NK-92 (cell line): ENCODE results near the gene ANKS1B.
"Not testable (repeated sequence)": the region's sequence is repeated elsewhere in the genome, so short reads cannot be mapped to it uniquely, and the experiment has no call there.

Experiments used
- DNase-seq: peaks from one replicate; lab custom pipeline; 2025; ENCODE audit not compliant: unreplicated experiment; lab: John Stamatoyannopoulos, UW

ANKS1B gene

DNA sequence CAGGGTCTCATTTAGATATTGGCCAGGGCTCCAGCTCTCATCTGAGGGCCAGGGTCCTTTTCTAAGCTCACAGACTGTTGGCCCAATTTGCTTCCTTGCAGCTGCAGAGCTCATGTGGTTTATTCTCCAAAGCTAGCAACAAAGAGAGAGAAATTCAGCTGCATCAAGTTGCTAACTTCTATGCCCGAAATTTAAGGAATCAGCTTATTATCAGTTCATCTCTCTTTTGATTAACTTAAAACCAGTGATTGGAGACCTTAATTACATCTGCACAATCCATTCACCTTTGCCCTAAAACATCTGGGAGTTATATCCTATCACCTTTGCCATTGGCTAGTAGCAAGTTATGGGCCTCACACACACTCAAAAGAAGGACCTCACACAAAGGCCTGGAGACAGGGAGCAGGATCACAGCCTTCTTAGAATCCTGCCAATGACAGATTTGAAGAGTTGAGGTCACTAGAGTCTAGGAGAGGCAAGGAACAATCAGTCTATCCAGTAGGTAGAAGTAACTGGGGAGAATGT lies 596.0 kb downstream of the ANKS1B start:
- DNase-seq = no peak

DNA sequence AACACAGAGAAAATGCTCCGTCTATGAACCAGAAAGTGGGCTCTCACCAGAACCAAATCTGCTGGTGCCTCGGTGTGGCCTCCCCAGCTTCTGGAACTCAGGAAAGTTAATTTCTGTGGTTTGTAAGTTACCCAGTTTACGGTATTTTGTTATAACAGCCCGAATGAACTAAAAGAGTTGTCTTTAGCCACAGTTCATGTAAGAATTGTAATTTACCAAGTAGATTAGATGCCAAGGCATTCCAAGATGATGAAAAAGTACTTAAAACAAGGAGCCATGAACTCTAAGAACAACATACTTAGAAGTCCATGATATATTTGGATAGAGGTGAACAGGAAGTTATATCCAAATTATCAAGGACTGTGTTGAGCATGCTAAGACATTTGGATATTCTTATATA lies 597.1 kb downstream of the ANKS1B start:
- DNase-seq = no peak

DNA sequence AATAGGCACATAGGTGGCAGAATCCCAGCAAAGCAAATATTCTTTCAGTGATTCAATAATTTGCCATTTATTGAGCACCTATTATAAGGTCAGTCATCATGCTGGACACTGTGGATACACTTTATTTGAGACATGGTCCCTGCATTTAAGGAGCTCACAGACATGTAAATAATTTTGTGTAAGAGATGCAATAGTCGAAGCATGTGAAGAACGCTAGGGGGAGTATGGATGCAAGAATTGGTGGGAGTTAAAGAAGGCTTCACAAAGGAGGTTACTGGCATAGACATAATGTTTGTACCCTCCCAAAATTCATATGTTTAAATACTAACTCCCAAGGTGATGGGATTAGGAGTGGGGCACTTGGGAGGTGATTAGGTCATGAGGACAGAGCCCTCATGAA lies 597.8 kb downstream of the ANKS1B start:
- DNase-seq = no peak

- no peak for DNase-seq
These were observed 601.5 kb downstream of the ANKS1B start for GRCh38 chr12:99383258-99383657.

DNA sequence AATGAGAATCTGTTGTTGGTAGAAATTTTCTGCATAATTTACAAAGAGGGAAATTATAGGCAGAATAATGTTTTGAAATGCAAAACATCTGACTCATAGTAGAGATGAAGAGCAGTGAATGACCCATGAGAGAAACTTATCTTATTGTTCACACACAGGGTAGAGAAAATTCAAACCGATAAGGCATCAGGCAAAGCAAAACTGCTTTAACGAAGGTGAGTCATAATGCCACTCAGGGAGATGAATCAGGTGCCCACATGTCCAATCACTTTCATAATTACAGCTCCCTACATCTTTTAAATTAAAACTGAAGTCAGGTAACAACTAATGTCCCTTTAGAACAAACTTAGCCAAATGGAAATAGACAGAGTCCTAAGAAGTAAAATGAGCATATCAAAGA lies 602.7 kb downstream of the ANKS1B start:
- no peak for DNase-seq

DNA sequence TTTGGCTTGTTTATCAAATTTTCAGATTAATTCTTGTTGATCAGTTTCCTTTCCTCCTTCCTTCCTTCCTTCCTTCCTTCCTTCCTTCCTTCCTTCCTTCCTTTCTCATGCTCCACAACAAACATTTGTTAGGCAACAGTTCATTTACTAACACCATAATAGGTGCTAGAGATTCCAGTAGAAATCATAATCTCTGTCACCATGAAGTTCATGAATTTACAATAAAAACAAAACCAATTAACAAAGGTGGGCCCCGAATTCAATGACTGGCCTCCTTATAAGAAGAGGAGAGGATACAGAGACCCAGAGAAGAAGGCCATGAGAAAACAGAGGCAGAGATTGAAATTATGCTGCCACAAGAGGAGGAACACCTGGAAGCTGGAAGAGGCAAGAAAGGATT lies 604.0 kb downstream of the ANKS1B start:
- no peak for DNase-seq

DNA sequence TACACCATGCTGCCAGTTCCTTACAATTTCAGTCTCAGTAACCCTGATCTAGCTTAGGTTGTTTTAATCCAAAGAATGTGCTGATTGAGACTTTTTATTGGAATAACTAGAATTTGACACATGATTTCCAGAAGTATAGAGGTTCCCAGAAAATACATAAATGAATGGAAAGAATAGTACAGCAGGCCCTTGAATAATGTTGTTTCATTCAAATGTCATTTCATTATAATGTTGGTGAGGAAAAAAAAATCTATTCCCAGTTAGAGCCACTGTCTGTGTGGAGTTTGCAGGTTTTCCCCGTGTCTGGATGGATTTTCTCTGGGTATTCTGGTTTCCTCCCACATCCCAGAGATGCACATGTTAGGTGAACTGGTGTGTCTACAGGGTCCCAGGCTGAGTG lies 610.7 kb downstream of the ANKS1B start:
- DNase-seq = no peak

DNA sequence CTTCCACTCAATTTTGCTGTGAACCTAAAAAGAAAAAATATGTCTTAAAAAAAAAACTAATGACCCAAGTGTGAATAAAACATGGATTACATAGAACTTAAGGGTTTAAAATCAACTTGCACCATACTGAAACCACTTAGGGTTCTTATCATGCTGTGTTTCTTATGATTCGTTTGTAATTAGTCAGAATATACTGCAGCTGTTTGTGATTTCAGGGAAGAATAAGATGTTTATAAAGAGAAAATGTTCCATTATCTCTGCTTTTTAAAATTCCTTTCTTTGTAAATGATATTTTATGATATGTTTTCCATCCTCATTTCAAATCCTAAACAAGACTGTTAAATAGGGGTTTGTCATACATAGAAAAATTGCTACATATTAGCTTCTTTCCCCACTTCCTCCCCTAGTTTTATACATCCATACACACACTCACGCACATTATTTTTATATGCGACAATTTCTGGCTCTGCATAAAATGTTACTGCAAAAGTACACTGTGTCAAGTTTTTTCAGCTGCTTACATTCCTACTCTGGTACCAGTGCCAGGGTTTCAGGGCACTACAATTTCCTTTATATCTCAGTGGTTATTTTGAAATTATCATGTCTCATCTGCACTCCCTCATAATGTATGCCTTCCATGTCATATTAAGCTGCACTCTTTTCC lies 612.3 kb downstream of the ANKS1B start:
- no peak for DNase-seq

DNA sequence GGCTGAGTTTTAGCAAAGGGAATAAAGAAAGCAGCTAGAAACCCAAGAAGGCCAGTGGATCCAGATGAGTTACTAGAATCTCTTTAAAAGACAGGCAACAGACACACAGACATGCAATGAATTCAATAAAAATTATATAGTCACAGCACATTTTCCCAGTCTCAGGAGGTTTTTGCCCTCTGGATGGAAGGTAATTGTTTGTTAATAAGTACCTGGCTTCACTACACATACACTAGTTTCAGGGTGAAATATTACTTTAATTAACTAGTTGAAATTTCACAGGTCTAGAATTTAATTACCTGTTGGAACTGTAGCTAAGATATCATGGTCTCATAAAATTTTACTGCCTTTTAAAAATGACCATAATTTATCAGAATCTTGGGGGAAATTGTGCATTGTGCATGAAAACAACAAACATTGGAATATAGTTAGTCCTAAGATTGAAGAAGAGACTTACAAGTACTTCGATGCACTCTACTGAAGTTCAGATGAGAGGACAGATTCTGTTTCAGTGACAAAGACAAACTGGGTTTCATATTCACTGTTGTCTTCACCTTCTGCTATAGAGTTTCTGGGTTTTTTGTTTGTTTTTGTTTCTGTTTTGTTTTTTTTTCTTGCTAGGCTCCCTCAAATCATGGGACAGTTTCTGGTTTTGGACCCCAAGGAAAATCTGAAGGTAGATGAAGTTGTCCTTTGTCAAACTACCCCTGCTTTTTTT lies 614.2 kb downstream of the ANKS1B start:
- no peak for DNase-seq

- DNase-seq = no peak
These were observed 617.6 kb downstream of the ANKS1B start for GRCh38 chr12:99367181-99367580.

DNA sequence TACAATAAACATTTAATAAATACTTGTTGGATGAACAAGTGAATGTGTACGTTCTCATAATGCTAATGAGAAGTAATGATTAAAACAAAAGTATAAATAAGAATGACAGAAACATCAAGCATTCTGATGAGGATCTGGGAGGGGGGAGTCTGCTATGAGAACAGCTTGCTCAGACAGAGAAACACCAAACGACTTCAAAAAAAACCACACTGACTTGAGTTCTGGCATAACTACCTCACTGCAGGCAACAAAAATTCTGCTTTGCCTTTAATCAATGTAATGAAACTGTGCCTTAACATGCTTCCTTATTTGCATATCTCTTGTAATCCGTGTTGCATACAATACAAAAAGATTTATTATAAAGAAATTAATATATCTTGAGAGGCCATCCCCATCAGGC lies 632.5 kb downstream of the ANKS1B start:
- DNase-seq = no peak

DNA sequence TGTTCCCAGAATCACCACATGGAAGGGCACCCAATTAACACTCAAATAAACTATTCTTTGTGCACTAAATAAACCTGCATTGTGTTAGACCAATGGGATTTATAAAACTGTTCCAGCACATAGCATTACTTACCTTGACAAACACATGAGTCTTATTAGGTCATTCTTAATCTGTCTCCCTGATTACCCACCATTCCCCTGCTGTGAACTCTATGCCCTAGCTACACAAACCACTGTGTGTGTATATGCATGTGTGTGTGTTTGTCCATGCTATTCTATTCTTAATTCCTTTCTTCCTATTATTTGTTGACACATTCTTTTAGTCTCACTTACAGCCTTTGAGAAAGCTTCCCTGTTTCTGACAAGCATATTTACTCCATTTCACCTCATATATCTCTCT lies 640.8 kb downstream of the ANKS1B start:
- no peak for DNase-seq

DNA sequence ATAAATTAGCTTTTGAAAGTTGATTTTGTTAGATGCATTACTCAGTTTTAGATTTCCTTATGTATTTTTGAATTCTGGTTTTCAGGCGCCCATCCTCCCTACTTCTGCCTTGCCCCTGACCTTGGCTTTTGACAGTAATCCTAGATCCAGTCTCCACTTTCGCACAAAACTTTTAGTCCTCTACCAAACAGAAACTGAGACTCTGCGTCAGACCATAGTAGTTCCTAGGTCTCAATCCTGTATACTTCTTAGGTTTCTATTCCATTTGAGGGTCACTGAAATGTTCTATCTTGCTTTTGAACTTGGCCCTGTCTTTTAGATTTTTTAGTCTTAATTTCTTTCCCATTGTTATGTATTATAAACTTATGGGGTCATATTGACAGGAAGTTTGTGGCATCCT lies 645.1 kb downstream of the ANKS1B start:
- DNase-seq = no peak

- no peak for DNase-seq
These were observed 650.3 kb downstream of the ANKS1B start for GRCh38 chr12:99334285-99335056.

- no peak for DNase-seq
These were observed 651.7 kb downstream of the ANKS1B start for GRCh38 chr12:99332936-99333591.

DNA sequence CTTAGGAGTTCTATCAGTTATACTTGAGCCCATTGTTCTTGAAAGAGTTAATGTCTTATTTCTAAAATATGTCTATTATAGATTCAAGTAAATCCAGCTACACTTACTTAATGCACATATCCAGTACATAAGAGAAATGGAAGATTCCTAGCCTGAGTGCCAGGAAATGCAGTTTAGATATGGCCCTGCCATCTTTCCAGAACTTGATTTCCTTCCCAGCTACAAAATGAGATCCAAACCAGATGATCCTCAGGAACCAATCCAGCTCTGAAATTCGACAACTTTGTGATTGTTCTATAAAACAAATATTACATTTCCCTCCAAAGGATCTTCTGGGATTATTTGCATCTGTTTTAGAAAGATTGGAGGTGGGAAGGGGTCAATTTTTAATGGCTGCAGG lies 654.5 kb downstream of the ANKS1B start:
- DNase-seq = no peak

DNA sequence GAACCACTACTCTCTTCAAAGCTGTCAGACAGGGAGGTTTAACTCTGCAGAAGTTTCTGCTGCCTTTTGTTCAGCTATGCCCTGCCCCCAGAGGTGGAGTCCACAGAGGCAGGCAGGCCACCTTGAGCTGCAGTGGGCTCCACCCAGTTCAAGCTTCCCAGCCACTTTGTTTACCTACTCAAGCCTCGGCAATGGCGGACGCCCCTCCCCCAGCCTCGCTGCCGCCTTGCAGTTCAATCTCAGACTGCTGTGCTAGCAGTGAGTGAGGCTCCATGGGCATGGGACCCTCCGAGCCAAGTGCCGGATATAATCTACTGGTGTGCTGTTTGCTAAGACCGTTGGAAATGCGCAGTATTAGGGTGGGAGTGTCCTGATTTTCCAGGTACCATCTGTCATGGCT lies 663.5 kb downstream of the ANKS1B start:
- DNase-seq = not testable (repeated sequence)

- DNase-seq = no peak
These were observed 673.4 kb downstream of the ANKS1B start for GRCh38 chr12:99311373-99311772.

- no peak for DNase-seq
These were observed 674.9 kb downstream of the ANKS1B start for GRCh38 chr12:99309812-99310211.

GRCh38 chr12:99302874-99303273 lies 681.9 kb downstream of the ANKS1B start:
- DNase-seq = no peak

DNA sequence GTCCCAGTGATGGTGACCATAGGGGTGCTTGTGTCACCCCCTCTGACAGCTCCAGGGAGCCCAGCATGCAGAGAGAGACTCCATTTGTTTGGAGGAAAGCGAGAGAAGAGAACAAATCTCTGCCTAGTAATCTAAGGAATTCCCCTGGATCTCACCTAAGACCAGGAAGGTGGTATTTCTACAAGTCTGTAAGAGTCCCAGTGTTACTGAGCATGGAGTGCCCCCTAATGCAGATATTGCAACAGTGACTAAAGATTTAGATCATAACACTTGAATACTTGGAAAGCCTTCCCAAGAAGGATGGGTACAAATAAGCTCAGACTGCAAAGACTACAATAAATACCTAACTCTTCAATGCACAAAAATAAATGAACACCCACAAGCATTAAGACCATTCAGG lies 697.6 kb downstream of the ANKS1B start:
- DNase-seq = no peak
